Nucleus accumbens (tissue), 56 donors: Measurements from ENCODE around the gene RUNX3.
"Not testable (repeated sequence)": the region's sequence is repeated elsewhere in the genome, so short reads cannot be mapped to it uniquely, and the experiment has no call there.

Experiments used
- DNase-seq, 56 donors: peaks; one replicate each; lab custom pipeline; 2025; lab: John Stamatoyannopoulos, UW

RUNX3 gene

GRCh38 chr1:24930260-24931145 lies at the start of gene RUNX3:
Gene RUNX3, minus strand, starts transcription at chr1:24930276. Its CDS starts 408 bp downstream, at chr1:24929868.
- DNase-seq = peak in 4 of 56 donors; percentile 7 to 34 (median 18)

DNA sequence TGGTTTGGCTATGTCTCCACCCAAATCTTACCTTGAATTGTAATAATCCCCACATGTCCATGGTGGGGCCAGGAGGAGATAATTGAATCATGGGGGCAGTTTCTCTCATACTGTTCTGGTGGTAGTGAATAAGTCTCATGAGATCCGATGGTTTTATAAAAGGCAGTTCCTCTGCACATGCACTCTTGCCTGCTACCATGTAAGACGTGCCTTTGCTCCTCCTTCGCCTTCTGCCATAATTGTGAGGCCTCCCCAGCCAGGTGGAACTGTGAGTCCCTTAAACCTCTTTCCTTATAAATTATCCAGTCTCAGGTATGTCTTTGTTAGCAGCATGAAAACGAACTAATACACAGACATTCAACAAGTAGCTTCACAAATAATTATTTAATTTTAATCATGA lies 49.2 kb upstream of the RUNX3 start:
- DNase-seq = not testable (repeated sequence)

GRCh38 chr1:24978383-24979032 lies 48.4 kb upstream of the RUNX3 start:
- no peak for DNase-seq

- DNase-seq = no peak
Measured at GRCh38 chr1:24975391-24975790, 45.3 kb upstream of the RUNX3 start.

DNA sequence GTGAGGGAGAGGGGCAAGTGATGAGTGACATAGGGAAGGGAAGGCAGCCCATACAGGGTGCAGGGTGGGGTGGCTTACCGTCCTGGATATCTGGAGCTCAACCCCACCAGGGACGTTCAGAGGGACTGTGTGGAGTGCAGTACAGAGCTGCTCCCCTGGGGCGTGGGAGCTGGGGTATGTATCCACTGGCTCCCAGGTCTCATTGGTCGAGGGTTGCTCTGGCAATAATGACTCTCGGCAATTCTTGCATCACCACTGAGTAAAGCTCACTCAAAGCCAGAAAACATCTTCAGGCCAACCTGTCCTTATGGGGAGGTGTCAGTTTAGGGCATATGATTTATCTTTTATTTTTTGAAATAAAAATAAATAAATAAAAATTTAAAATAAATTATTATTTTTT lies 43.2 kb upstream of the RUNX3 start:
- DNase-seq = no peak

- no peak for DNase-seq
Measured at GRCh38 chr1:24972915-24973242, 42.8 kb upstream of the RUNX3 start.

GRCh38 chr1:24972221-24972914 lies 42.3 kb upstream of the RUNX3 start:
- no peak for DNase-seq

- no peak for DNase-seq
Measured at GRCh38 chr1:24970926-24971875, 41.1 kb upstream of the RUNX3 start.

DNA sequence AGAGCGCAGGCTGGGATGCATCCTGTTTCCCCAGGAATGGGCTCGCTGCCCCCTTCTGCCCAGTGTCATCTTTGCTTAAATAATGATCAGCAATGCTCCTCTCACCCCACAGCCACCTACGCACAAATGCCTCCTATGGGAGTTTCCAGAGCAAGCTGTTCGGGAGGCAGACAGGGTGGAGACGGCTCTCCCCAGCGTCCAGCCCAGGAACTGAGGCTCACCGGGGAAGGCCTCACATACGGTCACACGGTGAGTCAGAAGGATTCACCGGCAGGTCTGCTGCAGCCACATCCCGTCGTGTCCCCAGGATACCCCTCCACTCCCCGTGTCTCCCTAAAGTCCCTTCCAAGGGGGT lies 40.3 kb upstream of the RUNX3 start:
- DNase-seq = no peak

GRCh38 chr1:24969596-24970398 lies 39.7 kb upstream of the RUNX3 start:
- DNase-seq = no peak

GRCh38 chr1:24968941-24969585 lies 39.0 kb upstream of the RUNX3 start:
- DNase-seq = no peak

GRCh38 chr1:24967962-24968361 lies 37.9 kb upstream of the RUNX3 start:
- no peak for DNase-seq

GRCh38 chr1:24967555-24967954 lies 37.5 kb upstream of the RUNX3 start:
- DNase-seq = no peak

- no peak for DNase-seq
Measured at GRCh38 chr1:24966724-24967346, 36.8 kb upstream of the RUNX3 start.

DNA sequence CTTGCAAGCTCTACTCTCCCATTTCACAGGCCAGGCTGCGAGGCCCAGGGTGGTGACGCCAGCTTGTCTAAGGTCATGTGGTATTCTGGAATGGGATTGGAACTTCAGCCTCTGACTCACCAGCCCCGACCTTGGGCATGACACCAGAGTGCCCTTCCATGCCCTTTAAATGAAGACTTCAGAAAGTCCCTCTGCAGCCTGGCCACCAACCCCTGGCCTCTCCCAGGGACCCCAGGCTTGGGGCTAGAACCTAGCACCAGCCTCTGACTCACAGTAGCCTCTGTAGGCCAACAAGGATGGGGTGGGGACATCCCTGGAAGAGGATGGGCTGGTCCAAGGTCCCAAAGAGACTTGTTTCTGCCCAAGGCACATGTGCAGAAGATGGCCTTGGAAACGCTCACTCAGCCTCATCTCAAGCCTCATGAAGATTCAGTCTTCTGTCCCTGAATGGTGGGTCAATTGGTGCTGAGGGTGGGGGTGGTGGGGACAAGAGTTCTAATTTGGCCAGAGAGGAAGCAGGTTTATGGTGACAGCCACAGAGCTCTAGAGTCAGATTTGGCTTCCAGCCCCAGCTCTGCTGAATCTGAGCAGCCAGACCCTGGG lies 36.1 kb upstream of the RUNX3 start:
- DNase-seq = no peak

DNA sequence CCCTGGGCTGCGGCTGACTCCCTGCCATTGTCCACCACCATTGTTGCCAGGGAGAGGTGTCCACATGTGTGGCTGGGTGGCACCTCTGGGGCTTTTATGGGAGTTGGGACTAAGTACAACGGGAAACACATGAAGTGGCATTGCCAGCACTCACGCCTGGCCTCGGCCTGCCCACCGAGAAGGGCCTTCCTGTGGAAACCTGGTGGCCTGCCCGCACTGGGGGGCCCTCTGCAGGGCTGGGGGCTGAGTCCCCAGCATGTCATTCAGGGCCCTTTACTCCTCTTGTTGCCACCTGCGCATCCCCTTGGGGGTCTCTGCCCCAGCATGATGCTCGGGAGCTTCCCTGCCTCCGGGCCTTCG lies 35.5 kb upstream of the RUNX3 start:
- DNase-seq = no peak

DNA sequence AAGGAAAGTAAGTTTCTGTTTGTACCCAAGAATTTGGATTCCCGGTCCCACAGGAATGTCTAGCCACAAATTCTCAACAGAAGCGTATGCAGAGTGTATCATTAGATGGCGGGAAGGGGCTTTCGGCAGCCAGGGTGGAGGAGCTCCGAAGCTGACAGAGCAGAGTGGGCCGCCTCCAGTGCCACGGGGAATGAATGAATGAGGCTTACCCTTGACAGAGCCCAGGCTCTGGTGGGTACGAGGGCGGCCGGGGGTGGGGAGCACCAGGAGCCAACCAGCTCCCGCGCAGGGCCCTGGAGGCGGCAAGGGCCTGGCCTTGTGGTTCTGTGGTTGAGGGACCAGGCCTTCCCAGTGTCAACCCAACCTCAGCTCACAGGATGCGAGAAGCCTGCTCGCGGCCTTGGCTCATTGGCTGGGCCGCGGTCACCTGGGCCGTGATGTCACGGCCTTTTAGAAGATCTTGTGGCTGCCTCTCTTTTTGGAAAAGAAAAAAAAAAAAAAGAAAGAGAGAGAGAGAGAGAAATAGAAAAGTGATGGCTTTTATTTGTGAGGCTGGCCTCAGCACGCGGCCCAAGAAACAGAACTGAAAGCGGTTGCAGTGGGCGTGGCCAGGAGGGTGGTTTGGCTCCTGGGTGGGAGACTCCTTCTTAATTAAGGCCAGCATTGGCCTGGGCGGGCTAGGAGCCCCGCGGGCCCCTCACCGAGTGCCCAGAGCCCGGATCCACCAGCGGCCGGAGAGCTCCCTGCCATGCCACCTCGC lies 34.9 kb upstream of the RUNX3 start:
- DNase-seq = peak in 1 of 56 donors; percentile 21
